Epithelial cell of alveolus of lung (primary cell): ENCODE measurements around the gene HSPB7. TPM values are rescaled to one million over a fixed set of nuclear protein-coding genes. Genes with fewer than 3 reads are reported as not detected.

Experiments used
- total RNA-seq: library from RNA; depleted of rRNA; stranded (reverse); fragments of >200 nt; gene quantifications from 2 replicates; pipeline ENCODE4 v1.2.1, GENCODE V29; 2015

The HSPB7 gene
- total RNA-seq: 0.26 and 0.32 TPM in 2 replicates

DNA sequence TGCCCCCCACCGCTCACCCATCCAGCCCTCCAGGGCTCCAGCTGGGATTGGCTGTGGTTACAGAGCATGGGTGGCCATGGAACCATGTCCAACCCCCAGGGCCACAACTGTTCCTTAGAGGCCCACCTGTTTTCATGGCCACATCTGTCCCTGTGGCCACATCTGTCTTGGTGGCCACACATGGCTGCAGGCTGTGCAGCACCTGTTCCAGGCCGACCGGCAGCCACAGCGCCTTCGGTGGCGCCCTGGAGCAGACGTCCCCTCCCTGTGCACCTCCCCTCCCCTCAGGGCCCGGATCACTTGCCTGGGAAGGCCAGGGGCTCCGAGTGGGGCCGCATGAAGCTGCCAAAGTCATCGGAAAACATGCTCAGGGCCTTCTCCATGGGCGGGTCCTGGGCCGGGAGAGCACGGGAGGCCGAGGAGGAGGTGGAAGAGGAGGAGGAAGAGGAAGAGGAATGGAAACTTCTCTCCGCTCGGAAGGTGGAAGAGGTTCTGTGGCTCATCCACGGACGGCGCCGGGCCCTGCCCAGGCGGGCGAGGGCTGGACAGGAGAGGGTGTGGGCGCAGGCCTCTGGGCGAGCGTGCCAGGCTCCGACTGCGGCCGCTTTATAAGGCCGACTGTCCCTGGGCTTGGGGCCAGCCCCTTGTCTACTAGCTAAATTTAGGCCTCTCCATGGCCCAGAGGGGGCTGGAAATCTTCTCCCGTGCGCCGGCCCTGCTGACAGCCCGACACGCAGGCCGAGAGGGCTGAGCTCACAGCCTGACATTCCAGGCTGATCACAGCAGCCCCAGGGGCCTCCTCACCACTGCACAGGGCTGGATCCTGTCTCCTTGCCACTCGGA lies at the start of gene HSPB7:
TSS of gene HSPB7 (minus strand) at position 583 of the 843 bp plus-strand sequence. CDS start at position 503, 80 bp downstream.

DNA sequence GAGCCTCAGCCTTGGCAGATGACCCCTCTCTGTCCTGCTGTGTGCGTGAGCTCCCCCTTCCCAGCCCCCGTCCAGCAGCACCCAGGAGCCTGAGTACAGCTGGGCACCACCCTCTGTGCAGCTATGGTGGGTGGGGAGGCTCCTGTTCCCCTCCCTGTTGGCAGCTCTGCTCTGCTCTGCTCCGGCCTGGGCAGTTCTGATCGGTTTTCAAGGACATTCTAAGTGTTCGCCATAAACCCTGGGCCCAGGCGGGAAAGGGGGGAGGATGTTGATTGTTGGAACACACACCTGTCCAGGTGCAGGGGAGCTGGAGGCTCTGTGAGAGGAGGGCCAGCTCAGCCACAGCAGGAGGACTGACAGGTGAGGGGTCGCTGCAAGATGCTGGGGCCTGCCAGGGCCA lies 25.7 kb upstream of the HSPB7 start, which contains the start of gene CLCNKB:
TSS of gene CLCNKB (plus strand) at position 262 of the 400 bp plus-strand sequence. CDS start 711 bp downstream, outside the sequence.

GRCh38 chr1:16021681-16022080 lies 3.8 kb upstream of the HSPB7 start, which contains the start of gene CLCNKA:
CLCNKA (plus strand) TSS chr1:16022036; CDS start chr1:16022620, 584 bp downstream.

GRCh38 chr1:15975805-15976680 lies 41.8 kb downstream of the HSPB7 start, which contains the start of gene ZBTB17:
ZBTB17 (minus strand) TSS chr1:15976101; CDS start chr1:15948495, 27,606 bp downstream.

Other genes starting within 250 kb of the HSPB7 start
- 0.91 and 3.1 TPM in 2 replicates for gene UQCRHL, start 210.4 kb downstream of the HSPB7 start, total RNA-seq
- 9.7 and 20.3 TPM in 2 replicates for gene SPEN, start 170.3 kb downstream of the HSPB7 start, total RNA-seq
- 22.0 and 23.4 TPM in 2 replicates for gene ZBTB17, start 41.9 kb downstream of the HSPB7 start, total RNA-seq
- gene SRARP, start 13.8 kb downstream of the HSPB7 start, total RNA-seq: not detected in 2 replicates
- not detected in 2 replicates for gene CLCNKA, start 4.0 kb upstream of the HSPB7 start, total RNA-seq
- not detected in 2 replicates for gene CLCNKB, start 25.7 kb upstream of the HSPB7 start, total RNA-seq
- gene FAM131C, start 55.6 kb upstream of the HSPB7 start, total RNA-seq: not detected in 2 replicates
- 14.9 and 52.8 TPM in 2 replicates for gene EPHA2, start 138.0 kb upstream of the HSPB7 start, total RNA-seq
- gene ARHGEF19, start 194.6 kb upstream of the HSPB7 start, total RNA-seq: 9.4 and 13.3 TPM in 2 replicates
- gene CPLANE2, start 219.1 kb upstream of the HSPB7 start, total RNA-seq: 3.6 and 11.4 TPM in 2 replicates